ENCODE results near the gene KDM6A.
"Not testable (repeated sequence)": the region's sequence is repeated elsewhere in the genome, so short reads cannot be mapped to it uniquely, and the experiment has no call there.

KDM6A gene

DNA sequence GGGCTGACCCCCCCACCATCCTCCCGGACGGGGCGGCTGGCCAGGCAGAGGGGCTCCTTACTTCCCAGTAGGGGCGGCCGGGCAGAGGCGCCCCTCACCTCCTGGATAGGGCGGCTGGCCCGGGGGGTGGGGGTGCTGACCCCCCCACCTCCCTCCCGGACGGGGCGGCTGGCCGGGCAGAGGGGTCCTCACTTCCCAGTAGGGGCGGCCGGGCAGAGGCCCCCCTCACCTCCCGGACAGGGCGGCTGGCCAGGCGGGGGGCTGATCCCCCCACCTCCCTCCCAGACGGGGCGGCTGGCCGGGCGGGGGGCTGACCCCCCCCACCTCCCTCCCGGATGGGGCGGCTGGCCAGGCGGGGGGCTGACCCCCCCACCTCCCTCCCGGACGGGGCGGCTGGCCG lies 167.1 kb downstream of the KDM6A start:
- H3K9me3 ChIP-seq (ENCODE audit: control insufficient read depth in 2 of 2, low read length in 2 of 2); H3K4me1 ChIP-seq (ENCODE audit: control insufficient read depth, insufficient read depth, low read length); H3K36me3 ChIP-seq (ENCODE audit: control insufficient read depth in 2 of 2, insufficient read depth in 2 of 2, low read length in 2 of 2); H3K27ac ChIP-seq (ENCODE audit: low read length); H3K9ac ChIP-seq (ENCODE audit: low read length in 2 of 2); H3K4me3 ChIP-seq (ENCODE audit: low read length in 2 of 2); H3K27me3 ChIP-seq (ENCODE audit: control insufficient read depth in 1 of 2, insufficient read depth in 2 of 2, low read length in 2 of 2): not testable (repeated sequence)

DNA sequence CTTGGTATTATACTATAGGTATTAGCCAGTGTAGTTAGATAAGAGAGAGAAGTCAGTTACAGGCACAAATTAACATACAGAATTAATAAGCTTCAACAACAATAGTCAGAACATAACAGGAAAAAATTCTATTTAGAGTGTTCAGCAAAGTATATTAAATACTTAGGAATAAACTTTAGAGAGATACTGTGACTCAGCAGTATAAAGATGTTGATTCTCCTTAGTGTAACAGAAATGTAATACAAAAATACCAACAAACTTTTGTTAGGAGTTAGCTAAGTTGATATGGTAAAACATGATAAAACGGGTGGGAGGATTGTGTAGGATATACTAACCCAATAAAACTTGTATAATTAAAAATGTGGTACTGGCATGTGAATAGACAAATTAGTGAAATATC lies 173.4 kb downstream of the KDM6A start:
- H3K9me3 ChIP-seq (ENCODE audit: control insufficient read depth in 2 of 2, low read length in 2 of 2), result no peaks in the 10 kb centered on the region
- H3K36me3 ChIP-seq (ENCODE audit: control insufficient read depth in 2 of 2, insufficient read depth in 2 of 2, low read length in 2 of 2), result no peaks in the 10 kb centered on the region
- no peak overlapping the region for H3K4me3 ChIP-seq (ENCODE audit: low read length in 2 of 2)
- H3K9ac ChIP-seq (ENCODE audit: low read length in 2 of 2), result no peak overlapping the region
- H3K4me1 ChIP-seq (ENCODE audit: control insufficient read depth, insufficient read depth, low read length), result no peaks in the 10 kb centered on the region
- H3K27me3 ChIP-seq (ENCODE audit: control insufficient read depth in 1 of 2, insufficient read depth in 2 of 2, low read length in 2 of 2), result no peaks in the 10 kb centered on the region
- H3K27ac ChIP-seq (ENCODE audit: low read length), result no peak overlapping the region

DNA sequence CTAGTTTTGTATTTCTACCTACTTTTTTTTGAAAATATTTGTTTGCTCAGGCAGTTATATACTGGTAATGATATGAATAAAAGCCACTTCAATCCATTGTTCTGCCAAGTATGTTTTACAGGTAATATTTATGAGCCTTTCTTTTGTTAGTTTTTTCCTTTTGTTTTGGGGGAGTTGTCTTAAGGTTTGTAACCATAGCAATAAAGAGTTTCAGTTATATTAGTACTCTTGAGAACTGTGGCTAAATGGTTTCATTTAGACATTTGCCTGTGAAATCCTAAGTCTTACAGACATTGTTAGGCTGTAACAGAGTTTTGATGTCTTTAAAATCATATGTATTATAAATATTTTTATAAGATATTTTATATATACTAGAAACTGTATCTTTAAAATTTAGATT lies 177.6 kb downstream of the KDM6A start:
- Histone ChIP-seq H3K9me3 (ENCODE audit: control insufficient read depth in 2 of 2, low read length in 2 of 2) (no peaks in the 10 kb centered on the region), H3K4me3 (ENCODE audit: low read length in 2 of 2) (no peak overlapping the region), H3K4me1 (ENCODE audit: control insufficient read depth, insufficient read depth, low read length) (no peaks in the 10 kb centered on the region), H3K36me3 (ENCODE audit: control insufficient read depth in 2 of 2, insufficient read depth in 2 of 2, low read length in 2 of 2) (no peaks in the 10 kb centered on the region), H3K27me3 (ENCODE audit: control insufficient read depth in 1 of 2, insufficient read depth in 2 of 2, low read length in 2 of 2) (no peaks in the 10 kb centered on the region), H3K9ac (ENCODE audit: low read length in 2 of 2) (no peak overlapping the region), H3K27ac (ENCODE audit: low read length) (no peak overlapping the region)

DNA sequence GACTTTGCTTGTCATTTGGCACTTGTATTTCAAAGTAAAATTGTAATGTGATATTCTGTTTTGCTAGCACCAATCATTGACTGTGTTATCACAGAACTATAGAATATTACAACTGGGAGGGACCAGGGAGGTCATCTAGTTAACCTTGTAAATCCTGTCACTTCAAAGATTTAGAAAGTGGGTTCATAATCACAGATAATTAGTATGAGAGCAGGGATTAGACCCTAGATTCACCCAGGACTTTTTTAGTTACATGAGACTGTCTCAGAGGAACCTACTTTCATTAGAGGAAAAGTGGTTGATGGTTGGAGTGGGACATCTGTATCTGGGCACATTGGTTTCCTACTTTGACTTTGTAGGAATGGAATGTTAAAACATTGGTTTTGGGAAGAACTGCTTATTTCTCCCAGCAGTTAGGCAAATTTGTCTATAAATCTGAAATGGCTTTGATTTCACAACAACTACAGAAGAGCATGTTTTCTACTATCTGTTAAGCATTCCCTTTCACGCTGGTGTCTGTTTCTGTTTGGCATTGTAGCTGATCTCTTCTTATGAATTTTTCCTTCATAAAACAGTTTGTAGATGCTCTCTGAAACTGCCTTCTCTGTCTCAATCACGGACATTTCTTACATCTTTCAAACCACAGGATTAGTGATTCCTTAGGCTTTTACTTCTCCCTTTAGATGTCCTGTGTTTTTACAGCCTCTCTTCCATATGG lies 183.6 kb downstream of the KDM6A start:
- Histone ChIP-seq H3K9me3 (ENCODE audit: control insufficient read depth in 2 of 2, low read length in 2 of 2) (no peaks in the 10 kb centered on the region), H3K27me3 (ENCODE audit: control insufficient read depth in 1 of 2, insufficient read depth in 2 of 2, low read length in 2 of 2) (no peaks in the 10 kb centered on the region)

DNA sequence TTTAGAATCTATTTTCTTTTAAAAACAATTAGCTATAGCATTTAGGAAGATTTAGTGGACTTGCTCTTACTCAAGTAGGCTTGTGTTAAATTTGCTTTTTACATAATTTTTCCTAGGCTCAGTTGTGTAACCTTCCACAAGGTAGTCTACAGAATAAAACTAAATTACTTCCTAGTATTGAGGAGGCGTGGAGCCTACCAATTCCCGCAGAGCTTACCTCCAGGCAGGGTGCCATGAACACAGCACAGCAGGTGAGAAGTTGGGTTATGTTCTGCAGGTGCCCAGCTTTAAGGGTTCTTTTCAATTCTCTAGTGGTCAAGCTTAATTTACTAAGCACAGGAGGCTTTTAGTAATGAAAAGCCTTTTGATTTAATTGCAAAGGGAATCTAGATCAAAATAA lies 186.9 kb downstream of the KDM6A start:
- H3K9me3 ChIP-seq (ENCODE audit: control insufficient read depth in 2 of 2, low read length in 2 of 2); H3K9ac ChIP-seq (ENCODE audit: low read length in 2 of 2); H3K4me3 ChIP-seq (ENCODE audit: low read length in 2 of 2); H3K27me3 ChIP-seq (ENCODE audit: control insufficient read depth in 1 of 2, insufficient read depth in 2 of 2, low read length in 2 of 2); H3K27ac ChIP-seq (ENCODE audit: low read length); H3K4me1 ChIP-seq (ENCODE audit: control insufficient read depth, insufficient read depth, low read length): not testable (repeated sequence)
- H3K36me3 ChIP-seq (ENCODE audit: control insufficient read depth in 2 of 2, insufficient read depth in 2 of 2, low read length in 2 of 2), result peaks cover 5 to 18% of the 10 kb centered on the region in 2 donors

More for the DNA sequence above, 183.6 kb downstream of the KDM6A start:
- Histone ChIP-seq H3K27ac (ENCODE audit: low read length) (no peak overlapping the region), H3K4me3 (ENCODE audit: low read length in 2 of 2) (no peak overlapping the region), H3K4me1 (ENCODE audit: control insufficient read depth, insufficient read depth, low read length) (no peaks in the 10 kb centered on the region), H3K9ac (ENCODE audit: low read length in 2 of 2) (no peak overlapping the region), H3K36me3 (ENCODE audit: control insufficient read depth in 2 of 2, insufficient read depth in 2 of 2, low read length in 2 of 2) (peaks cover 0 to 5% of the 10 kb centered on the region in 2 donors)

DNA sequence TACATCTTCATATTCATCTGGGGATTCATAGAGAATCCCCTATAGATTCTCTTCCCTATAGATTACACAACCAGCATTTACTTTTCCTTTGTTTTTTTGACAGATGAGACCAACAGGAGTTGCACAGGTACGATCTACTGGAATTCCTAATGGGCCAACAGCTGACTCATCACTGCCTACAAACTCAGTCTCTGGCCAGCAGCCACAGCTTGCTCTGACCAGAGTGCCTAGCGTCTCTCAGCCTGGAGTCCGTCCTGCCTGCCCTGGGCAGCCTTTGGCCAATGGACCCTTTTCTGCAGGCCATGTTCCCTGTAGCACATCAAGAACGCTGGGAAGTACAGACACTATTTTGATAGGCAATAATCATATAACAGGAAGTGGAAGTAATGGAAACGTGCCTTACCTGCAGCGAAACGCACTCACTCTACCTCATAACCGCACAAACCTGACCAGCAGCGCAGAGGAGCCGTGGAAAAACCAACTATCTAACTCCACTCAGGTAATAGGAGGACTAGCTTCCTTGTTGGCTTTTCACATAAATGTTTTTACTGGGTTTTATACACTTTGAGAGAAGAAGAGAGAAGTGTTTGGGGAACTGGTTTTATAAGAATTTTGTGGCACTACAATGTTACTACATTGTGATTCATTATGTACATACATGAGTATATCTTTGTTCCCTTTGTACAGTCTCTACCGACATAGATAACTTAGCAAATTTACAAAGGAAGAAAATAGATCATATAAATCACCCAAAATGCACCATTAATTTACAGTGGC lies 190.5 kb downstream of the KDM6A start:
- H3K4me3 ChIP-seq (ENCODE audit: low read length in 2 of 2), result no peak overlapping the region
- H3K27ac ChIP-seq (ENCODE audit: low read length), result no peak overlapping the region
- H3K36me3 ChIP-seq (ENCODE audit: control insufficient read depth in 2 of 2, insufficient read depth in 2 of 2, low read length in 2 of 2), result peaks cover 5 to 18% of the 10 kb centered on the region in 2 donors
- H3K4me1 ChIP-seq (ENCODE audit: control insufficient read depth, insufficient read depth, low read length), result no peaks in the 10 kb centered on the region
- H3K9ac ChIP-seq (ENCODE audit: low read length in 2 of 2), result no peak overlapping the region
- H3K9me3 ChIP-seq (ENCODE audit: control insufficient read depth in 2 of 2, low read length in 2 of 2), result no peaks in the 10 kb centered on the region
- no peaks in the 10 kb centered on the region for H3K27me3 ChIP-seq (ENCODE audit: control insufficient read depth in 1 of 2, insufficient read depth in 2 of 2, low read length in 2 of 2)

DNA sequence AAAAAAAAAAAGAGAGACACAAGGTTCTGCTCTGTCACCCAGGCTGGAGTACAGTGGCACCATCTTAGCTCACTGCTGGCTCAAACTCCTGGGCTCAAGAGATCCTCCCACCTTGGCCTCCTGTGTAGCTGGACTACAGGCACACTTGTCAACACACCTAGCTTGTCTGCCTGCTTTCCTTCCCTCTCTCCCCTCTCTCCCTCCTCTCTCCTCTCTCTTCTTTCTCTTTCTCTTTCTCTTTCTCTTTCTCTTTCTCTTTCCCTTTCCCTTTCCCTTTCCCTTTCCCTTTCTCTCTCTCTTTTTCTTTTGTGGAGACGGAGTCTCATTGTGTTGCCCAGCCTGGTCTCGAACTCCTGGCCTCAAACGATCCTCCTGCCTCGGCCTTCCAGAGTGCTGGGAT lies 195.6 kb downstream of the KDM6A start:
- Histone ChIP-seq H3K9me3 (ENCODE audit: control insufficient read depth in 2 of 2, low read length in 2 of 2) (no peaks in the 10 kb centered on the region), H3K27me3 (ENCODE audit: control insufficient read depth in 1 of 2, insufficient read depth in 2 of 2, low read length in 2 of 2) (no peaks in the 10 kb centered on the region), H3K9ac (ENCODE audit: low read length in 2 of 2) (no peak overlapping the region), H3K36me3 (ENCODE audit: control insufficient read depth in 2 of 2, insufficient read depth in 2 of 2, low read length in 2 of 2) (peaks cover 8 to 14% of the 10 kb centered on the region in 2 donors), H3K4me3 (ENCODE audit: low read length in 2 of 2) (no peak overlapping the region), H3K4me1 (ENCODE audit: control insufficient read depth, insufficient read depth, low read length) (no peaks in the 10 kb centered on the region), H3K27ac (ENCODE audit: low read length) (no peak overlapping the region)

DNA sequence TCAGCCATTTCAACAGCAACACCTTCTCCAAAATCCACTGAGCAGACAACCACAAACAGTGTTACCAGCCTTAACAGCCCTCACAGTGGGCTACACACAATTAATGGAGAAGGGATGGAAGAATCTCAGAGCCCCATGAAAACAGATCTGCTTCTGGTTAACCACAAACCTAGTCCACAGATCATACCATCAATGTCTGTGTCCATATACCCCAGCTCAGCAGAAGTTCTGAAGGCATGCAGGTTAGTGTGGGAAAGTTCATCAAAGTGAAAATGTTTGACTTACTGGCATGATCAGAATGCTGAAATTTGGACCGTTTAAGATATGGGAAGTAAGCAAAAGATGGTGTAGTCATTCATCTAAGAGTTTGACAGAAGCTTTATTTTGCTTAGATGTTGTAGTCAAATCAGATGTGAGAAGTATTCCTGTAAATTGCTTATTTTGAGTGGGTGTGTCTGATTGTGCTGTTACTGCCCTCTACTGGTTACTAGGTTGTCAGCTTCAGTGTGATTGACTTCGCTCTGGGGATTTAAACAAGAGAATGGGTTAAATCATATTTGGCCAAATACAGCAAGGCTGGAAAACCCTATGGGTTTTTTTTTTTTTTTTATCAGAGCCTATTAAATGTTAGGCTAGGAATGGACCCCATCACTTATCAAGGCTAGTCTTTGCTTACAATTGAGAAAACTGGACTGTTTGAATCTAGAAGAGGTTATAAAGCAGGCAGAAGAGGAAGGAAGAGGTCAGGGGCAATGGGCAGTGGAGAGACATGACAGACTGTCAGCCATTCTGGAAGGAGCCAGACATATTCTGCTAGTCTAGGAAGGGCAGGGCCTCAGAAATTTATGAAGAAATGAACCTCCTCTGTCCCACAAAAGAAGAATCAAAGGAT lies 197.4 kb downstream of the KDM6A start:
- Histone ChIP-seq H3K9me3 (ENCODE audit: control insufficient read depth in 2 of 2, low read length in 2 of 2) (no peaks in the 10 kb centered on the region), H3K4me1 (ENCODE audit: control insufficient read depth, insufficient read depth, low read length) (no peaks in the 10 kb centered on the region), H3K27me3 (ENCODE audit: control insufficient read depth in 1 of 2, insufficient read depth in 2 of 2, low read length in 2 of 2) (no peaks in the 10 kb centered on the region), H3K9ac (ENCODE audit: low read length in 2 of 2) (no peak overlapping the region), H3K4me3 (ENCODE audit: low read length in 2 of 2) (no peak overlapping the region), H3K36me3 (ENCODE audit: control insufficient read depth in 2 of 2, insufficient read depth in 2 of 2, low read length in 2 of 2) (peaks cover 6 to 8% of the 10 kb centered on the region in 2 donors), H3K27ac (ENCODE audit: low read length) (no peak overlapping the region)

DNA sequence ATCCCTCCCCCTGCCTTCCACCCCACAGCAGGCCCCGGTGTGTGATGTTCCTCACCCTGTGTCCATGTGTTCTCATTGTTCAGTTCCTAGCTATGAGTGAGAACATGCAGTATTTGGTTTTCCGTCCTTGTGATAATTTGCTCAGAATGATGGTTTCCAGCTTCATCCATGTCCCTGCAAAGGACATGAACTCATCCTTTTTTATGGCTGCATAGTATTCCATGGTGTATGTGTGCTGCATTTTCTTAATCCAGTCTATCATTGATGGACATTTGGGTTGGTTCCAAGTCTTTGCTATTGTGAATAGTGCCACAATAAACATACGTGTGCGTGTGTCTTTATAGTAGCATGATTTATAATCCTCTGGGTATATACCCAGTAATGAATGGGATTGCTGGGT lies 200.0 kb downstream of the KDM6A start:
- H3K4me3 ChIP-seq (ENCODE audit: low read length in 2 of 2); H3K9me3 ChIP-seq (ENCODE audit: control insufficient read depth in 2 of 2, low read length in 2 of 2); H3K4me1 ChIP-seq (ENCODE audit: control insufficient read depth, insufficient read depth, low read length); H3K9ac ChIP-seq (ENCODE audit: low read length in 2 of 2); H3K36me3 ChIP-seq (ENCODE audit: control insufficient read depth in 2 of 2, insufficient read depth in 2 of 2, low read length in 2 of 2); H3K27me3 ChIP-seq (ENCODE audit: control insufficient read depth in 1 of 2, insufficient read depth in 2 of 2, low read length in 2 of 2); H3K27ac ChIP-seq (ENCODE audit: low read length): not testable (repeated sequence)

DNA sequence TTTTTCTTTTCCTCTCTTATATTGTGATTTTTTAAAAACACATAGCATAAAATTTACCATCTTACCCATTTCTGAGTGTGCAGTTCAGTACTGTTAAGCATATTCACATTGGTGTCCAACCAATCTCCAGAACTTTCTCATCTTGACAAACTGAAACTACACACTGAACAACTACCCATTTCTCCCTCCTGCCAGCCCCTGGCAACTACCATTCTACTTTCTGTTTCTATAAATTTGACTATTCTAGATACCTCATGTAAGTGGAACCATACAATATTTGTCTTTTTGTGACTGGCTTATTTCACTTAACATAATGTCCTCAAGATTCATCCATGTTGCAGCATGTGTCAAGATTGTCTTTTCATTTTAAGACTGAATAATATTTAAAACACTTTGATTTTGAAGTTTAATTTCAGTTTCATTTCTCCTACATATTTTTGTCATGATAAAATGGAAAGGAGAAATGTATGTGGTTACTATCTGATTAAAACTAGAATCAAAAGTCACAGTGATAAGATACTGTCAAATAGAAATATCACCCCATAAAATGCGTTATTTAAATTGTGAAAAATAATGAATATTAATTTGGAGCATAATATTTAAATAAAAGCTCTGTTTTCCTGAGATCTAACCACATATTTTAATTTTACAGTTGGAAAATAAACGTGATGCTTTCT lies 204.9 kb downstream of the KDM6A start:
- H3K27ac ChIP-seq (ENCODE audit: low read length), result no peak overlapping the region

More for the DNA sequence above, 204.9 kb downstream of the KDM6A start:
- Histone ChIP-seq H3K4me3 (ENCODE audit: low read length in 2 of 2) (no peak overlapping the region), H3K9me3 (ENCODE audit: control insufficient read depth in 2 of 2, low read length in 2 of 2) (no peaks in the 10 kb centered on the region), H3K27me3 (ENCODE audit: control insufficient read depth in 1 of 2, insufficient read depth in 2 of 2, low read length in 2 of 2) (no peaks in the 10 kb centered on the region), H3K9ac (ENCODE audit: low read length in 2 of 2) (no peak overlapping the region), H3K36me3 (ENCODE audit: control insufficient read depth in 2 of 2, insufficient read depth in 2 of 2, low read length in 2 of 2) (peaks cover 0 to 3% of the 10 kb centered on the region in 2 donors), H3K4me1 (ENCODE audit: control insufficient read depth, insufficient read depth, low read length) (no peaks in the 10 kb centered on the region)

All from stomach smooth muscle (tissue), 2 donors.